Stomach smooth muscle (tissue), 2 donors: ENCODE measurements around the gene CACFD1.
"Not testable (repeated sequence)": the region's sequence is repeated elsewhere in the genome, so short reads cannot be mapped to it uniquely, and the experiment has no call there.

Experiments
- H3K27ac ChIP-seq: one replicate; pipeline ENCODE4 v1.7.0; 2013; ENCODE audit warnings: mild to moderate bottlenecking, low read length, inconsistent platforms
- H3K27me3 ChIP-seq, 2 donors: one replicate each; pipeline ENCODE4 v1.7.0; 2013; ENCODE audit warnings: low read length in 2 of 2; ENCODE audit not compliant: insufficient read depth in 2 of 2, control insufficient read depth in 1 of 2
- H3K36me3 ChIP-seq, 2 donors: one replicate each; pipeline ENCODE4 v1.7.0; 2013; ENCODE audit warnings: low read length in 2 of 2; ENCODE audit not compliant: control insufficient read depth in 2 of 2, insufficient read depth in 2 of 2
- H3K4me1 ChIP-seq: one replicate; pipeline ENCODE4 v1.7.0; 2013; ENCODE audit warnings: low read length; ENCODE audit not compliant: control insufficient read depth, insufficient read depth
- H3K4me3 ChIP-seq, 2 donors: one replicate each; pipeline ENCODE4 v1.7.0; 2013; ENCODE audit warnings: low read length in 2 of 2
- H3K9ac ChIP-seq, 2 donors: one replicate each; pipeline ENCODE4 v1.7.0; 2013; ENCODE audit warnings: low read length in 2 of 2, mild to moderate bottlenecking in 1 of 2
- H3K9me3 ChIP-seq, 2 donors: one replicate each; pipeline ENCODE4 v1.7.0; 2013; ENCODE audit warnings: low read length in 2 of 2; ENCODE audit not compliant: control insufficient read depth in 2 of 2
- donor health status: healthy.
- donor health status: Pancreatic carcinoma.

The CACFD1 gene

DNA sequence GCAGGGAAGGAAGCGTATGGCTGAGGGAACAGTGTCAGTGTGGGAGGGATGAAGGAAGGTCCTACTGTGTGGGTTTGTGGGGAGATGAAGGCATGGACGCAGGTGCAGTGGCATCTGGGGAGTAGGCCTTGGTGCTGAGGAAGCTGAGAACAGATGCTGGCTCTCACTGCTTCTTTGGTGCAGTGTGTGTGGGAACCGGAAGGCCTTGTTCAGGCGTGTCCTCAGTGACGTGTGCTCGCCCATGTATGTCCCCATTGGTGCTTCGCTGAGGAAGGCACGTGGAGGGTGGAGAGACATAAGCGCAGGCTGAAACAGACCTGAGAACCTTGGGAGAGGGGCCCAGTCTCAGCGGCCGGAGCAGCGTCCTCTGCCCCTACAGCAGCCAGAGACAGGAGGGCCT is 18.9 kb upstream of the CACFD1 start:
- no peak overlapping the region for H3K27ac ChIP-seq
- H3K9me3 ChIP-seq: no peaks in the 10 kb centered on the region
- no peaks in the 10 kb centered on the region for H3K36me3 ChIP-seq
- no peaks in the 10 kb centered on the region for H3K27me3 ChIP-seq
- no peak overlapping the region for H3K9ac ChIP-seq
- no peak overlapping the region for H3K4me3 ChIP-seq
- no peaks in the 10 kb centered on the region for H3K4me1 ChIP-seq

DNA sequence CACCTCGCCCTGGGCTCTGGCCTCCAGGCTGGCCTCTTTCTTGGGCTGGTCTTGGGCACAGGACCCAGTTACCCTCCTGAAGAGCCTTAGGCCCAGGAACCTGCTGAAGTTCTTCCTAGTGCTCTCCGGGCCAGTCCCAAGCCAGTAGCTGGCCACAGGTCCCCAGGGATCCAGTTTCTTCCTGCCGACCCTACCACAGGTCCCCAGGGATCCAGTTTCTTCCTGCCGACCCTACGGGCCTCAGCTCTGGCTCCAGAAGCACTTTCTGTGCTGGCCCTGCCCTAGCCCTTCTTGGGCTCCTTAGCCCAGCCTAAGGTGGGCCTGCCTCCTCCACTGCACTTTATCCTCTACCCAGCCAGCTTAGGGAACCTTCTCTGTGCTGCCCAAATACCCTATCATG is 18.2 kb upstream of the CACFD1 start:
- Histone ChIP-seq H3K9me3 (no peaks in the 10 kb centered on the region), H3K36me3 (no peaks in the 10 kb centered on the region), H3K27ac (no peak overlapping the region), H3K4me3 (no peak overlapping the region), H3K27me3 (no peaks in the 10 kb centered on the region), H3K4me1 (no peaks in the 10 kb centered on the region), H3K9ac (no peak overlapping the region)

DNA sequence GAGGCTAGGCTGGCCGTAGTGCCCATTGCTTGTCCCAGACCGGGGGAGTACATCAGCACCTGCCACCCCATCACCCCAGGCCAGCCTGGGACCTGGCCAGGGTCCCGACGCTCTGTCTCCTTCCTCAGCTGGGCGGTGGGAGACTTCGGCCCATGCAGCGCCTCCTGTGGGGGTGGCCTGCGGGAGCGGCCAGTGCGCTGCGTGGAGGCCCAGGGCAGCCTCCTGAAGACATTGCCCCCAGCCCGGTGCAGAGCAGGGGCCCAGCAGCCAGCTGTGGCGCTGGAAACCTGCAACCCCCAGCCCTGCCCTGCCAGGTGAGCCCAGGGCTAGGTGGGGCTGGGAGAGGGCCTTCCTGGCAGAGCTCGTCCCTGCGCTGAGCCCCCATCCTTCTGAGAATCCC is 16.5 kb upstream of the CACFD1 start:
- no peaks in the 10 kb centered on the region for H3K4me1 ChIP-seq
- no peaks in the 10 kb centered on the region for H3K36me3 ChIP-seq
- no peaks in the 10 kb centered on the region for H3K27me3 ChIP-seq
- H3K9me3 ChIP-seq: no peaks in the 10 kb centered on the region
- H3K4me3 ChIP-seq: no peak overlapping the region
- H3K9ac ChIP-seq: no peak overlapping the region
- no peak overlapping the region for H3K27ac ChIP-seq

DNA sequence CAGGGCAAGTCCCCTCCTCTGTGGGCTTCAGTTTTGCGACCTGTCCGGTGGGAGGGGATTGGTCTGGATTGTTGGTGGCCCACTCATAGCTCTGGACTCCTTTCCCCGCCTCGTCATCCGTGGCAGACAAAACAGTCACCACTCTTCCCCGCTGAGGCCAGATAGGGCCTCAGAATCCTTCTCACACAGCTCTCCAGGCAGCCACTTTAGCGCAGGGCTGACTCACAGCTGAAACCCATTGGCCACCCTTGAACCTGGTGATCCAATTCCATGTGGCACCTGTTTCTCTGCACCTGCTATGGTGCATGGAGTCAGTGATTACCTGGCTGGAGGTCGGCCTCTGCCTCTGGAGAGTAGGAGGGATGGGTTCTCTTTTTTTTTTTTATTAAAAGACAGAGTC is 15.8 kb upstream of the CACFD1 start:
- Histone ChIP-seq H3K27ac (no peak overlapping the region), H3K27me3 (no peaks in the 10 kb centered on the region), H3K4me3 (no peak overlapping the region), H3K4me1 (no peaks in the 10 kb centered on the region), H3K9me3 (no peaks in the 10 kb centered on the region), H3K9ac (no peak overlapping the region), H3K36me3 (no peaks in the 10 kb centered on the region)

DNA sequence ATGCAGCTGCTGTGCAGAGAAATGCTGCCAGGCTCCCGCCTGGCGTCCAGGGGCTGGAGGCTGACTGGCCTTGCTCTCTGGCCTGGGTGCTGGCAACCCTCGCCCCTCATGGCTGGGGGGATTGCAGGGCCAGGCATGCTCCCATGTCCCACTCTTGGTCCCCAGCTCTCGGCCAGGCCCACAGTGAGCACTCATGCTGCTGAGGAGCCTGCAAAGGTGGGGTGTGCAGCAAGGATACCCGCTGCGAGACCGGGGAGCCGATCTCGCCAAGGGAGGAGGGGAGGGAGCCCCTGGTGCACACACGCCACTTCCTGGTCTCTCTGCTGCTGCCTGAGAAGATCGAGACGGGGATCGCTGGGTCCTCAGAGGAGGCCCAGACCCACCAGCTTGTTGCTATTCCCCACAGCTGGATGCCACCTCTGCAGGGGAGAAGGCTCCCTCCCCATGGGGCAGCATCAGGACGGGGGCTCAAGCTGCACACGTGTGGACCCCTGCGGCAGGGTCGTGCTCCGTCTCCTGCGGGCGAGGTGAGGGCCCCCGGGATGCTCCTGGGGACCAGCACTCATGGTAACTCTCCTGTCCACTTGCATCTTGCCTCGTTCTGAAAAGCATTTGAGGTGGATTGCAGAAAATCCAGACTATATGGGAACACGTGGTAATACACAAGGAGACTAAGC is 14.3 kb upstream of the CACFD1 start:
- H3K4me1 ChIP-seq: no peaks in the 10 kb centered on the region
- no peaks in the 10 kb centered on the region for H3K27me3 ChIP-seq
- H3K36me3 ChIP-seq: no peaks in the 10 kb centered on the region
- H3K9ac ChIP-seq: no peak overlapping the region
- no peaks in the 10 kb centered on the region for H3K9me3 ChIP-seq
- H3K4me3 ChIP-seq: no peak overlapping the region
- H3K27ac ChIP-seq: no peak overlapping the region

DNA sequence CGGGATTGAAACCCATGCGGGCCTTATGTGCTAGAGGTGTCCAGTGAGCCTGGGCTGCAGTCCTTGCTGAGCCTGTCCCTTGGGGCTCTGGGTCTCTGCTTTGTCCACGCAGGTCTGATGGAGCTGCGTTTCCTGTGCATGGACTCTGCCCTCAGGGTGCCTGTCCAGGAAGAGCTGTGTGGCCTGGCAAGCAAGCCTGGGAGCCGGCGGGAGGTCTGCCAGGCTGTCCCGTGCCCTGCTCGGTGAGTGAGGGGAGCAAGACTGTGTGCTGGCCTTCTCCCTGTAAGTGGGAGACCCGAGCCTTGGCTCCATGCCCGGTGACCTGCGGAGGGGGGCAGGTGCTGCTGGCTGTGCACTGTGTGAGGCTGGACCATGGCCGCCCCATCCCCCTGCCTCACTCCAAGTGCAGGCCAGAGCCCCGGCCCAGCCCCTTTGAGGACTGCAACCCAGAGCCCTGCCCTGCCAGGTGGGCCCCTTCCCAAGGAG is 11.2 kb upstream of the CACFD1 start:
- H3K9ac ChIP-seq: no peak overlapping the region
- no peak overlapping the region for H3K4me3 ChIP-seq
- no peaks in the 10 kb centered on the region for H3K4me1 ChIP-seq

DNA sequence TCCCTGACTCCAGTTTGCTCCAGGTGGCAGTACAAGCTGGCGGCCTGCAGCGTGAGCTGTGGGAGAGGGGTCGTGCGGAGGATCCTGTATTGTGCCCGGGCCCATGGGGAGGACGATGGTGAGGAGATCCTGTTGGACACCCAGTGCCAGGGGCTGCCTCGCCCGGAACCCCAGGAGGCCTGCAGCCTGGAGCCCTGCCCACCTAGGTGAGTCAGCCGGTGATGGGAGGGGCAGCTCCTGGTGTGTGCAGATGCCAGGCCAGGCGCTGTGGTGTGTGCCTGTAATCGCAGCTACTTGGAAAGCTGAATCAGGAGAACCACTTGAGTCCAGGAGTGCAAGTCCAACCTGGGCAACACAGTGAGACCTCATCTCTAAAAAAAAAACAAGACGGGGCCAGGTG is 10.0 kb upstream of the CACFD1 start:
- Histone ChIP-seq H3K9ac (no peak overlapping the region), H3K4me3 (no peak overlapping the region), H3K9me3 (no peaks in the 10 kb centered on the region), H3K4me1 (no peaks in the 10 kb centered on the region), H3K36me3 (no peaks in the 10 kb centered on the region), H3K27me3 (no peaks in the 10 kb centered on the region), H3K27ac (no peak overlapping the region)

More for the DNA sequence above, 11.2 kb upstream of the CACFD1 start:
- H3K27ac ChIP-seq: no peak overlapping the region
- no peaks in the 10 kb centered on the region for H3K9me3 ChIP-seq
- no peaks in the 10 kb centered on the region for H3K36me3 ChIP-seq
- H3K27me3 ChIP-seq: no peaks in the 10 kb centered on the region

GRCh38 chr9:133451865-133452264 is 7.9 kb upstream of the CACFD1 start:
- not testable (repeated sequence) for H3K27me3 ChIP-seq, H3K4me3 ChIP-seq, H3K9ac ChIP-seq, H3K36me3 ChIP-seq, H3K9me3 ChIP-seq, H3K27ac ChIP-seq, H3K4me1 ChIP-seq

- Histone ChIP-seq H3K9ac (no peak overlapping the region), H3K9me3 (no peaks in the 10 kb centered on the region), H3K4me3 (no peak overlapping the region), H3K36me3 (no peaks in the 10 kb centered on the region), H3K4me1 (no peaks in the 10 kb centered on the region), H3K27me3 (no peaks in the 10 kb centered on the region), H3K27ac (no peak overlapping the region)
Measured at GRCh38 chr9:133452562-133452961, 7.2 kb upstream of the CACFD1 start.

DNA sequence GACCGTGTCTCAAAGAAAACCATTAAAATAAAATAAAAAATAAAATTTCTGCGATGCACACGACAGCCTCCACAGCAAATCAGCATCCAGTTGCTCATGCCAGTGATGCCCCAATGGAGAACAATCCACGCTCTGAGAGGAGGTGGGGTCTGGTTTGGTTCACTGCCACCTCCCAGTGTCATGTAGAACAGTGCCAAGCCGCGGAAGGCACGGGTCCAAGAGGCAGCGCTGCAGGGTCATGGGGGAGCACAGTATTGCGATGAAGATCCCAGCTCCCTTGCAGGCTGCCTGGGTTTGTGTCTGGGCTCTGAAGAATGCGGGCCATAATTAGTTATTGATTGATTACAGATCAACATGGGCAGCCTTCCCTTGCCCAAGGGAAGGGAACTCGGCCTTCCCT is 6.1 kb upstream of the CACFD1 start:
- H3K9ac ChIP-seq: no peak overlapping the region
- H3K27me3 ChIP-seq: no peaks in the 10 kb centered on the region
- no peak overlapping the region for H3K4me3 ChIP-seq
- H3K9me3 ChIP-seq: no peaks in the 10 kb centered on the region
- H3K36me3 ChIP-seq: no peaks in the 10 kb centered on the region
- no peak overlapping the region for H3K27ac ChIP-seq
- no peaks in the 10 kb centered on the region for H3K4me1 ChIP-seq

DNA sequence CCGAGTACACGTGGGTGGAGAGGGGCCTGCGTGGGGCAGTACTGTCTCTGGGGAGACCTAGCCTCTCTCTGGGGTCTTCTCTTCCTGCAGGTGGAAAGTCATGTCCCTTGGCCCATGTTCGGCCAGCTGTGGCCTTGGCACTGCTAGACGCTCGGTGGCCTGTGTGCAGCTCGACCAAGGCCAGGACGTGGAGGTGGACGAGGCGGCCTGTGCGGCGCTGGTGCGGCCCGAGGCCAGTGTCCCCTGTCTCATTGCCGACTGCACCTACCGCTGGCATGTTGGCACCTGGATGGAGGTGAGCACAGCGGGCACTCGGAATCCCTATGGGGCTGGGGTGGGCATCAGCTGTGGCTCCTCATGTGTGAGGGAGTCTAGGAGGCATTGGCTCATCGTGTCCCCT is 5.5 kb upstream of the CACFD1 start:
- Histone ChIP-seq H3K4me3 (no peak overlapping the region), H3K4me1 (peaks cover 6% of the 10 kb centered on the region), H3K27ac (no peak overlapping the region), H3K9ac (no peak overlapping the region), H3K27me3 (no peaks in the 10 kb centered on the region), H3K9me3 (no peaks in the 10 kb centered on the region), H3K36me3 (no peaks in the 10 kb centered on the region)
